Measurements from ENCODE around the gene CACUL1.

CACUL1 gene

DNA sequence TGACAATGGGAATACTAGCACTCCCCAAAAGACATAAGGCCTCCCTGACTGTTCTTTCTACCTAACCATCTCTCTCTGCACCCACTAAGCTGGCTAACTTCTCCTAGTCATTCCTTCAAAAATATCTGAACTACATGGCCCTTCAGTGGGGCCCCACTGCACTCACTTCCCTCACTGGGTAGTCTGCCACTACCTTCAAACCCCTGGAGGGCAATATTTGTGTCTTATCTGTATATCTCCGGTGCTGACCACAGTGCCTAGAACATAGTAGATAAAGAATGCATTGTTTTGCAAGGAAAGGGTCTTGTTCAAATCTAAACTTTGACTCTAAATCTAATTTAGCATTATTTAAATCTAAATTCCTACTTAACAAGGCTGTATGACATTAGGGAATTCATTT, 44.3 kb downstream of the CACUL1 start:
- no peak for DNase-seq (ENCODE audit: extremely low read depth, low read depth)
- no peak overlapping the region for H3K4me3 ChIP-seq (replicated peaks; ENCODE audit: low read depth, low read length)
- TF ChIP-seq, protein P1, sequence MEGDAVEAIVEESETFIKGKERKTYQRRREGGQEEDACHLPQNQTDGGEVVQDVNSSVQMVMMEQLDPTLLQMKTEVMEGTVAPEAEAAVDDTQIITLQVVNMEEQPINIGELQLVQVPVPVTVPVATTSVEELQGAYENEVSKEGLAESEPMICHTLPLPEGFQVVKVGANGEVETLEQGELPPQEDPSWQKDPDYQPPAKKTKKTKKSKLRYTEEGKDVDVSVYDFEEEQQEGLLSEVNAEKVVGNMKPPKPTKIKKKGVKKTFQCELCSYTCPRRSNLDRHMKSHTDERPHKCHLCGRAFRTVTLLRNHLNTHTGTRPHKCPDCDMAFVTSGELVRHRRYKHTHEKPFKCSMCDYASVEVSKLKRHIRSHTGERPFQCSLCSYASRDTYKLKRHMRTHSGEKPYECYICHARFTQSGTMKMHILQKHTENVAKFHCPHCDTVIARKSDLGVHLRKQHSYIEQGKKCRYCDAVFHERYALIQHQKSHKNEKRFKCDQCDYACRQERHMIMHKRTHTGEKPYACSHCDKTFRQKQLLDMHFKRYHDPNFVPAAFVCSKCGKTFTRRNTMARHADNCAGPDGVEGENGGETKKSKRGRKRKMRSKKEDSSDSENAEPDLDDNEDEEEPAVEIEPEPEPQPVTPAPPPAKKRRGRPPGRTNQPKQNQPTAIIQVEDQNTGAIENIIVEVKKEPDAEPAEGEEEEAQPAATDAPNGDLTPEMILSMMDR (IDR thresholded peaks at IDR 0.05; ENCODE audit: low read depth, low read length, missing control alignments), result no peak

DNA sequence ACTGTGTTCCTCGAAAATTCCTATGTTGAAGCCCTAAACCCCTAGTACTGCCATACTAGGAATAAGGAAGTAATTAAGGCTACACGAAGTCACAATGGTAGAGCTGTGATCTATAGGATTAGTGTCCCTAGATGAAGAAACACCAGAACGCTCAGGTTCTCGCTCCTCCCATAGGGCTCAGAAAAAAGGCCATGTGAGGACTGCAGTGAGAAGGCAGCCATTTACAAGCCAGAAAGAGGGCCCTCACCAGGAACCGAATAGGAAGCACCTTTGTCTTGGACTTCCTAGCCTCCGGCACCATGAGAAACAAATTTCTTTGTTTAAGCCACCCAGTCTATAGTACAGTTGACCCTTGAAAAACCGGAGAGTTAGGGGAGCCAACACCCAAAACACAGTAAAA, 46.2 kb downstream of the CACUL1 start:
- TF ChIP-seq, protein P1 (IDR thresholded peaks at IDR 0.05; ENCODE audit: low read depth, low read length, missing control alignments), result no peak
- no peak for DNase-seq (ENCODE audit: extremely low read depth, low read depth)

DNA sequence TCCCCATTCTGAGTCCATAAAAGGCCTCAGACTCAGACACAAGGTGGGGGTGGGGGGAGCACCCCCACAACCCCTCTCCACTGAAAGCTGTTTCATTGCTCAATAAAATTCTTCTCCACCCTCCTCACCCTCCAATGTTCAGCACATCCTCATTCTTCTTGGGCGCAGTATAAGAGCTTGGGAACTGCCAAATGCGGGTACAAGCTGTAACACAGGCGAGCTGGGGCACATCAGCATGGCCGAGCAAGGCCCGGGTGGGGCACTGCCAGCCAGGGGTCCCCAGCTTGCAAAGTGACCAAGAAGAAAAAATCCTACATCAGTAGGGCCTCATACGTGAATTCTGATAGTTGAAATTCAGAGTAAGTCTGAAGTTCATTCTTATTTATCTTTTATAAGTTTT, 50.1 kb downstream of the CACUL1 start:
- H3K4me3 ChIP-seq (replicated peaks; ENCODE audit: low read depth, low read length), result no peak overlapping the region
- DNase-seq (ENCODE audit: extremely low read depth, low read depth), result no peak
- TF ChIP-seq, protein P1 (IDR thresholded peaks at IDR 0.05; ENCODE audit: low read depth, low read length, missing control alignments), result no peak

More for the DNA sequence above, 46.2 kb downstream of the CACUL1 start:
- no peak overlapping the region for H3K4me3 ChIP-seq (replicated peaks; ENCODE audit: low read depth, low read length)

DNA sequence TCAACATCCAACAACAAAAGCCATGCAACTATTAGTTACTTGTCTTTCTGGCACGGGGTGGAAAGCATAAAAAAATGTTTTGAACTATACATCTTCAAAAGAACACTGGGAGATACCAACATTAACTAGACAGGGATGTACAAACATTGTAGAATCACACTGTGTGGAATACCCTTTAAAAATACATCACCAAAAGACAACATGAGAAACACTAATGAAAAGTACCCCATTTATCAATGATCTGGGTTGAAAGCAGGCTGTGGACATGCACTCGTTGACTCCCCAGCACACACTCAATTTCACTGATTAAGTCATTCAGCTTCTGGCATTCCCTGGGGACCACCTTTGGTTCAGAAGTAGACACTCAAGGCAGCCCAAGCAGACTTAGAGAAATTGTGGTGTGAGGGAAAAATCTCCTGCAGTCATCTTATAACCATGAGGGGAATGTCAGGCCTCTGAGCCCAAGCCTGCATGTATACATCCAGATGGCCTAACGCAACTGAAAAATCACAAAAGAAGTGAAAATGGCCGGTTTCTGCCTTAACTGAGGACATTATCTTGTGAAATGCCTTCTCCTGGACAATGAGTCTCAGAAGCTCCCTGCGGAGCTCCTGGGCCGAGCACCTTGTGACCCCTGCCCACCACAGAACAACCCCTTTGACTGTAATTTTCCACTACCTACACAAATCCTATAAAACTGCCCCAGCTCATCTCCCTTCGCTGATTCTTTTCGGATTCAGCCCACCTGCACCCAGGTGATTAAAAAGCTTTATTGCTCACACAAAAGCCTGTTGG, 53.0 kb downstream of the CACUL1 start:
- no peak for DNase-seq (ENCODE audit: extremely low read depth, low read depth)
- H3K4me3 ChIP-seq (replicated peaks; ENCODE audit: low read depth, low read length), result no peak overlapping the region
- TF ChIP-seq, protein P1 (IDR thresholded peaks at IDR 0.05; ENCODE audit: low read depth, low read length, missing control alignments), result no peak

DNA sequence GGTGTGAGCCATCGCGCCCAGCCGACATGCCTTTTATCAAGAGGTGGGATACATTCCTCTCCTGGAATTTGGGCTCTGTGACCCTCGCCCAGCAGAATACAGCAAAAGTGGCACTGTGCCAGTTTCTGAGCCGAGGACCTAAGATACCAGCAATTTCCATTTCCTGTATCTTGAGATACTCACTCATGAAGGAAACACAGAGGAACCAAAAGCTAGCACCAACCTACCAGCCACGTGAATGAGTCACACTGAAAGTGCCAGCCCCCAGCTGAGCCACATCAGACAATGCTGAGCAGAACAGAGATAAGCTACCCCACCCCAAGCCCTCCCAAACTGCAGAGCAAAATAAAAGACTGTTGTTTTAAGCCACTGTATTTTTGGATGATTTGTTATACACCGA, 56.3 kb downstream of the CACUL1 start:
- TF ChIP-seq, protein P1 (IDR thresholded peaks at IDR 0.05; ENCODE audit: low read depth, low read length, missing control alignments), result no peak
- H3K4me3 ChIP-seq (replicated peaks; ENCODE audit: low read depth, low read length), result no peak overlapping the region
- DNase-seq (ENCODE audit: extremely low read depth, low read depth), result peak; percentile 17

DNA sequence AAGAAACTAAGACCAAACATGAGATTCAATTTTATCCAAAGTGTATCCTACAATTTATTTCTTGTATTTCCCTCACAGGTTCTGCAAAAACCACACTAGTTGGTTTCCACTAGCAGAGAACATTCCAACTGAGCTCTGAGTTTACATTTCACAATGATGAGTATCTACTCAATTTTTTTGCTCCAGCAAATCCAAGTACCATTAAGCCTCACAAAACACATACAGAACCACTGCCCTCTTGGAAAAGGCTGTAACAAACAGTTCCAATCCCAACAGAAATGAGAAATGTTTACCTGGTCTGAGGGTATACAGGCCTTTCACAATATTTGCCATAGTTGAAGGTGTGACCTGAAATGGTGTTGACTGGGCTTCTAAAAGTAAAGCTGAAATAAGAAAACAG, 59.9 kb downstream of the CACUL1 start:
- no peak for DNase-seq (ENCODE audit: extremely low read depth, low read depth)
- TF ChIP-seq, protein P1 (IDR thresholded peaks at IDR 0.05; ENCODE audit: low read depth, low read length, missing control alignments), result no peak
- H3K4me3 ChIP-seq (replicated peaks; ENCODE audit: low read depth, low read length), result no peak overlapping the region

Data from HFF-Myc (cell line).